HEK293 (cell line): ENCODE data around the gene ACTN4.

Experiments
- BCL11B ChIP-seq: fragments of 450-650 bp; formaldehyde crosslinking; IDR thresholded peaks from 2 replicates; pipeline ENCODE4 v1.5.1; 2016; ENCODE audit warnings: low read depth, missing biosample characterization, missing genetic modification characterization
- GFI1B ChIP-seq: fragments of 450-650 bp; formaldehyde crosslinking; IDR thresholded peaks from 2 replicates; pipeline ENCODE4 v1.5.1; 2016; ENCODE audit warnings: missing biosample characterization, missing genetic modification characterization
- KLF1 ChIP-seq: fragments of 450-650 bp; formaldehyde crosslinking; IDR thresholded peaks from 2 replicates; pipeline ENCODE4 v1.5.1; 2016; ENCODE audit warnings: missing biosample characterization, missing genetic modification characterization
- KLF10 ChIP-seq: fragments of 450-650 bp; IDR thresholded peaks from 2 replicates; pipeline ENCODE4 v1.5.1; 2018; ENCODE audit warnings: missing biosample characterization, mild to moderate bottlenecking, missing genetic modification characterization
- OSR2 ChIP-seq: fragments of 450-650 bp; formaldehyde crosslinking; IDR thresholded peaks from 2 replicates; pipeline ENCODE4 v1.5.1; 2016; ENCODE audit warnings: missing biosample characterization, missing genetic modification characterization
- SCRT1 ChIP-seq: fragments of 450-650 bp; formaldehyde crosslinking; IDR thresholded peaks from 2 replicates; pipeline ENCODE4 v1.5.1; 2016; ENCODE audit warnings: missing biosample characterization, missing genetic modification characterization, borderline replicate concordance
- ZBTB20 ChIP-seq: fragments of 450-650 bp; formaldehyde crosslinking; IDR thresholded peaks from 2 replicates; pipeline ENCODE4 v1.5.1; 2016; ENCODE audit warnings: missing biosample characterization, missing genetic modification characterization
- ZBTB21 ChIP-seq: fragments of 450-650 bp; formaldehyde crosslinking; IDR thresholded peaks from 2 replicates; pipeline ENCODE4 v1.5.1; 2017; ENCODE audit warnings: missing biosample characterization, missing genetic modification characterization
- ZFP3 ChIP-seq: fragments of 450-650 bp; formaldehyde crosslinking; IDR thresholded peaks from 2 replicates; pipeline ENCODE4 v1.5.1; 2016; ENCODE audit warnings: low read depth, missing biosample characterization, missing genetic modification characterization
- ZNF121 ChIP-seq: fragments of 450-650 bp; formaldehyde crosslinking; IDR thresholded peaks from 2 replicates; pipeline ENCODE4 v1.5.1; 2016; ENCODE audit warnings: missing biosample characterization, missing genetic modification characterization
- ZNF146 ChIP-seq: fragments of 450-650 bp; formaldehyde crosslinking; IDR thresholded peaks from 2 replicates; pipeline ENCODE4 v1.5.1; 2016; ENCODE audit warnings: missing biosample characterization, missing genetic modification characterization
- ZNF830 ChIP-seq: fragments of 450-650 bp; IDR thresholded peaks from 2 replicates; pipeline ENCODE4 v1.5.0; 2018; ENCODE audit warnings: missing biosample characterization, missing genetic modification characterization, low read depth, mild to moderate bottlenecking, moderate library complexity
- ZSCAN16 ChIP-seq: fragments of 450-650 bp; formaldehyde crosslinking; IDR thresholded peaks from 2 replicates; pipeline ENCODE4 v1.5.1; 2016; ENCODE audit warnings: missing biosample characterization, missing genetic modification characterization
- TF ChIP-seq, protein P1 (sequence below): fragments of 450-650 bp; formaldehyde crosslinking; IDR thresholded peaks from 2 replicates; pipeline ENCODE4 v1.5.1; 2016; ENCODE audit warnings: missing biosample characterization, missing genetic modification characterization
- TF ChIP-seq, protein P2 (sequence below): fragments of 450-650 bp; formaldehyde crosslinking; IDR thresholded peaks from 2 replicates; pipeline ENCODE4 v1.5.1; 2016; ENCODE audit warnings: missing biosample characterization, missing genetic modification characterization, low read depth
- TF ChIP-seq, protein P3 (sequence below): fragments of 450-650 bp; formaldehyde crosslinking; IDR thresholded peaks from 2 replicates; pipeline ENCODE4 v1.5.1; 2017; ENCODE audit warnings: missing biosample characterization, missing genetic modification characterization
- TF ChIP-seq, protein P4 (sequence below): fragments of 450-650 bp; formaldehyde crosslinking; IDR thresholded peaks from 2 replicates; pipeline ENCODE4 v1.5.1; 2016; ENCODE audit warnings: missing biosample characterization, missing genetic modification characterization
- TF ChIP-seq, protein P5 (sequence below): fragments of 450-650 bp; formaldehyde crosslinking; IDR thresholded peaks from 2 replicates; pipeline ENCODE4 v1.5.1; 2016; ENCODE audit warnings: missing biosample characterization, missing genetic modification characterization

Gene ACTN4

DNA sequence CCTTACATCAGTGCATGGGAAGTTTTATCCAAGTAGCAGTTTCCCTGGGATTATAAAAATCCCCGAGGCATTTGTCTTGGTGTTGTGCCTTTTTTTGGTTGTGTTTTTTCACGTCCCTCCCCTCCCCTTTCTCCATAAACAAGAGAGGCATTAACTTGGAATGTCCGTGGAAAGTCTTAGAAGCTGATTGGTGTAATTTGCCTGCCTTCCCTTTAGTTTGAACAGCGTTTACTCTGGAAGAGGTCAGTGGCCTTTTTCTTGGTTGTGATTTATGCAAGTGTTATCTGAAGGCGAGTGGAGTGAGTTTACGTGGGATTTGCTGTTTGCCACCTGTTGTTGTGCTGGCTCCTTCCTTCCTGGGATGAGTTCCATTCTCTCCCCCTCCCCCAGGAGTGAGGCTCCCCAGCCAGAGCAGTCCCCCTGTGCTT lies 7.2 kb downstream of the ACTN4 start (continued):
- TF ChIP-seq, protein P1, sequence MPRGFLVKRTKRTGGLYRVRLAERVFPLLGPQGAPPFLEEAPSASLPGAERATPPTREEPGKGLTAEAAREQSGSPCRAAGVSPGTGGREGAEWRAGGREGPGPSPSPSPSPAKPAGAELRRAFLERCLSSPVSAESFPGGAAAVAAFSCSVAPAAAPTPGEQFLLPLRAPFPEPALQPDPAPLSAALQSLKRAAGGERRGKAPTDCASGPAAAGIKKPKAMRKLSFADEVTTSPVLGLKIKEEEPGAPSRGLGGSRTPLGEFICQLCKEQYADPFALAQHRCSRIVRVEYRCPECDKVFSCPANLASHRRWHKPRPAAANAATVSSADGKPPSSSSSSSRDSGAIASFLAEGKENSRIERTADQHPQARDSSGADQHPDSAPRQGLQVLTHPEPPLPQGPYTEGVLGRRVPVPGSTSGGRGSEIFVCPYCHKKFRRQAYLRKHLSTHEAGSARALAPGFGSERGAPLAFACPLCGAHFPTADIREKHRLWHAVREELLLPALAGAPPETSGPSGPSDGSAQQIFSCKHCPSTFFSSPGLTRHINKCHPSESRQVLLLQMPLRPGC = no peak
- no peak for TF ChIP-seq ZFP3 (tag by site-specific recombination)
- TF ChIP-seq, protein P2, sequence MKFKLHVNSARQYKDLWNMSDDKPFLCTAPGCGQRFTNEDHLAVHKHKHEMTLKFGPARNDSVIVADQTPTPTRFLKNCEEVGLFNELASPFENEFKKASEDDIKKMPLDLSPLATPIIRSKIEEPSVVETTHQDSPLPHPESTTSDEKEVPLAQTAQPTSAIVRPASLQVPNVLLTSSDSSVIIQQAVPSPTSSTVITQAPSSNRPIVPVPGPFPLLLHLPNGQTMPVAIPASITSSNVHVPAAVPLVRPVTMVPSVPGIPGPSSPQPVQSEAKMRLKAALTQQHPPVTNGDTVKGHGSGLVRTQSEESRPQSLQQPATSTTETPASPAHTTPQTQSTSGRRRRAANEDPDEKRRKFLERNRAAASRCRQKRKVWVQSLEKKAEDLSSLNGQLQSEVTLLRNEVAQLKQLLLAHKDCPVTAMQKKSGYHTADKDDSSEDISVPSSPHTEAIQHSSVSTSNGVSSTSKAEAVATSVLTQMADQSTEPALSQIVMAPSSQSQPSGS (tag by site-specific recombination) = no peak
- TF ChIP-seq, protein P3, sequence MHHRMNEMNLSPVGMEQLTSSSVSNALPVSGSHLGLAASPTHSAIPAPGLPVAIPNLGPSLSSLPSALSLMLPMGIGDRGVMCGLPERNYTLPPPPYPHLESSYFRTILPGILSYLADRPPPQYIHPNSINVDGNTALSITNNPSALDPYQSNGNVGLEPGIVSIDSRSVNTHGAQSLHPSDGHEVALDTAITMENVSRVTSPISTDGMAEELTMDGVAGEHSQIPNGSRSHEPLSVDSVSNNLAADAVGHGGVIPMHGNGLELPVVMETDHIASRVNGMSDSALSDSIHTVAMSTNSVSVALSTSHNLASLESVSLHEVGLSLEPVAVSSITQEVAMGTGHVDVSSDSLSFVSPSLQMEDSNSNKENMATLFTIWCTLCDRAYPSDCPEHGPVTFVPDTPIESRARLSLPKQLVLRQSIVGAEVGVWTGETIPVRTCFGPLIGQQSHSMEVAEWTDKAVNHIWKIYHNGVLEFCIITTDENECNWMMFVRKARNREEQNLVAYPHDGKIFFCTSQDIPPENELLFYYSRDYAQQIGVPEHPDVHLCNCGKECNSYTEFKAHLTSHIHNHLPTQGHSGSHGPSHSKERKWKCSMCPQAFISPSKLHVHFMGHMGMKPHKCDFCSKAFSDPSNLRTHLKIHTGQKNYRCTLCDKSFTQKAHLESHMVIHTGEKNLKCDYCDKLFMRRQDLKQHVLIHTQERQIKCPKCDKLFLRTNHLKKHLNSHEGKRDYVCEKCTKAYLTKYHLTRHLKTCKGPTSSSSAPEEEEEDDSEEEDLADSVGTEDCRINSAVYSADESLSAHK (tag by site-specific recombination) = peak; percentile 36; the same call in 1 of the 2 replicates
- TF ChIP-seq BCL11B (tag by site-specific recombination) = no peak
- no peak; the same call in 1 of the 2 replicates for TF ChIP-seq ZBTB20
- TF ChIP-seq ZSCAN16 (tag by site-specific recombination) = no peak
- no peak for TF ChIP-seq ZNF121 (tag by site-specific recombination)
- TF ChIP-seq, protein P4, sequence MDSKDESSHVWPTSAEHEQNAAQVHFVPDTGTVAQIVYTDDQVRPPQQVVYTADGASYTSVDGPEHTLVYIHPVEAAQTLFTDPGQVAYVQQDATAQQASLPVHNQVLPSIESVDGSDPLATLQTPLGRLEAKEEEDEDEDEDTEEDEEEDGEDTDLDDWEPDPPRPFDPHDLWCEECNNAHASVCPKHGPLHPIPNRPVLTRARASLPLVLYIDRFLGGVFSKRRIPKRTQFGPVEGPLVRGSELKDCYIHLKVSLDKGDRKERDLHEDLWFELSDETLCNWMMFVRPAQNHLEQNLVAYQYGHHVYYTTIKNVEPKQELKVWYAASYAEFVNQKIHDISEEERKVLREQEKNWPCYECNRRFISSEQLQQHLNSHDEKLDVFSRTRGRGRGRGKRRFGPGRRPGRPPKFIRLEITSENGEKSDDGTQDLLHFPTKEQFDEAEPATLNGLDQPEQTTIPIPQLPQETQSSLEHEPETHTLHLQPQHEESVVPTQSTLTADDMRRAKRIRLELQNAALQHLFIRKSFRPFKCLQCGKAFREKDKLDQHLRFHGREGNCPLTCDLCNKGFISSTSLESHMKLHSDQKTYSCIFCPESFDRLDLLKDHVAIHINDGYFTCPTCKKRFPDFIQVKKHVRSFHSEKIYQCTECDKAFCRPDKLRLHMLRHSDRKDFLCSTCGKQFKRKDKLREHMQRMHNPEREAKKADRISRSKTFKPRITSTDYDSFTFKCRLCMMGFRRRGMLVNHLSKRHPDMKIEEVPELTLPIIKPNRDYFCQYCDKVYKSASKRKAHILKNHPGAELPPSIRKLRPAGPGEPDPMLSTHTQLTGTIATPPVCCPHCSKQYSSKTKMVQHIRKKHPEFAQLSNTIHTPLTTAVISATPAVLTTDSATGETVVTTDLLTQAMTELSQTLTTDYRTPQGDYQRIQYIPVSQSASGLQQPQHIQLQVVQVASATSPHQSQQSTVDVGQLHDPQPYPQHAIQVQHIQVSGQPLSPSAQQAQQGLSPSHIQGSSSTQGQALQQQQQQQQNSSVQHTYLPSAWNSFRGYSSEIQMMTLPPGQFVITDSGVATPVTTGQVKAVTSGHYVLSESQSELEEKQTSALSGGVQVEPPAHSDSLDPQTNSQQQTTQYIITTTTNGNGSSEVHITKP (tag by site-specific recombination) = 0 out of 2 replicates have a peak, but pooled peaks have one; percentile 31
- TF ChIP-seq, protein P5, sequence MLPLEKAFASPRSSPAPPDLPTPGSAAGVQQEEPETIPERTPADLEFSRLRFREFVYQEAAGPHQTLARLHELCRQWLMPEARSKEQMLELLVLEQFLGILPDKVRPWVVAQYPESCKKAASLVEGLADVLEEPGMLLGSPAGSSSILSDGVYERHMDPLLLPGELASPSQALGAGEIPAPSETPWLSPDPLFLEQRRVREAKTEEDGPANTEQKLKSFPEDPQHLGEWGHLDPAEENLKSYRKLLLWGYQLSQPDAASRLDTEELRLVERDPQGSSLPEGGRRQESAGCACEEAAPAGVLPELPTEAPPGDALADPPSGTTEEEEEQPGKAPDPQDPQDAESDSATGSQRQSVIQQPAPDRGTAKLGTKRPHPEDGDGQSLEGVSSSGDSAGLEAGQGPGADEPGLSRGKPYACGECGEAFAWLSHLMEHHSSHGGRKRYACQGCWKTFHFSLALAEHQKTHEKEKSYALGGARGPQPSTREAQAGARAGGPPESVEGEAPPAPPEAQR = no peak; the same call in 1 of the 2 replicates
- TF ChIP-seq GFI1B = 0 out of 2 replicates have a peak, but pooled peaks have one; percentile 55
- TF ChIP-seq KLF10 (tag by site-specific recombination) = no peak
- peak; percentile 97; the same call in 1 of the 2 replicates for TF ChIP-seq SCRT1
- no peak for TF ChIP-seq ZNF146 (tag by site-specific recombination)
- TF ChIP-seq ZBTB21 (tag by site-specific recombination) = no peak
- TF ChIP-seq KLF1 (tag by site-specific recombination) = no peak
- TF ChIP-seq OSR2 (tag by site-specific recombination) = no peak
- no peak for TF ChIP-seq ZNF830 (tag by site-specific recombination)
